NT2/D1 (cell line): ENCODE measurements around the gene RNU1-3.
"Not testable (repeated sequence)": the region's sequence is repeated elsewhere in the genome, so short reads cannot be mapped to it uniquely, and the experiment has no call there.

Experiments
- YY1 ChIP-seq: IDR thresholded peaks from 2 replicates; pipeline ENCODE4 v1.6.1; 2011; ENCODE audit not compliant: insufficient read length, insufficient read depth
- ZNF274 ChIP-seq: IDR thresholded peaks from 2 replicates; pipeline ENCODE4 v1.6.1; 2011; ENCODE audit warnings: mild to moderate bottlenecking, low read depth, low read length

DNA sequence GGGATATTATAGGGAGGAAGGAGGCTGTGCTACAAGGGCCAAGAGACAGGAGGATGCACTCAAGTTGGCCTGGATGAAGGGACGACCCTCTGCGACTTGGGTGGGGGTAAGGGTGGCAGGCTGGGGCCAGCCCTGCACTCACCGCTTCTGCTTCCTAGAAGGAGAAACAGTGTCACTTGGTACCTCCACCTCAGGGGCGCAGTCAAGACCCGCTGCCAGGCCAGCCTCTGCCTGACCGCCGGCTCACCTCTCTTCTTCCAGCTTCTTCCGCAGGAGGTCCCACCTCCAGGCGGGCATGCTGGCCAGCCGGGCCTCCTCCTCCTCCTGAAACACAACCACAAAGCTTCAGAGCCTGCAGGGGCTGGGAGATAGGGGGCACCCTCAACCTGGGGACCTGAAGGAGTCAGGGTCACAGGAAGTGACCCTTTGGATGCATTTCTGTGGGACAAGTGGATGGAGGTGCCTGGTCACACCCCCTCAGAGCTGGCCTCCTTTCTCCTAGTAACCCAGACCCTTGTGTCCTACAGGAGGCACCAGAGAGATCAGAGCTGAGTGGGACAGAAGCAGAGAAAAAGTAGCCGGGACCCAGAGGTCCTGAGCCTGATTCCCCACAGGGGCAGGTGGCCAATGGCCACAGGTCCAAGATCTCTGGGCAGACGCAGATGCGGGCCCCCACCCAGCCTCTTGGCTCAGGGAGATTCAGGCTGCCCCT is 24.4 kb upstream of the RNU1-3 start:
- not testable (repeated sequence) for TF ChIP-seq ZNF274, YY1
